Left hindlimb (tissue), 1 donor: Measurements from ENCODE around the gene WDR53.
"Not testable (repeated sequence)": the region's sequence is repeated elsewhere in the genome, so short reads cannot be mapped to it uniquely, and the experiment has no call there.

Experiments
- DNase-seq: peaks from one replicate; pipeline ENCODE4 v3.0.0-alpha.2; 2018

Gene WDR53

DNA sequence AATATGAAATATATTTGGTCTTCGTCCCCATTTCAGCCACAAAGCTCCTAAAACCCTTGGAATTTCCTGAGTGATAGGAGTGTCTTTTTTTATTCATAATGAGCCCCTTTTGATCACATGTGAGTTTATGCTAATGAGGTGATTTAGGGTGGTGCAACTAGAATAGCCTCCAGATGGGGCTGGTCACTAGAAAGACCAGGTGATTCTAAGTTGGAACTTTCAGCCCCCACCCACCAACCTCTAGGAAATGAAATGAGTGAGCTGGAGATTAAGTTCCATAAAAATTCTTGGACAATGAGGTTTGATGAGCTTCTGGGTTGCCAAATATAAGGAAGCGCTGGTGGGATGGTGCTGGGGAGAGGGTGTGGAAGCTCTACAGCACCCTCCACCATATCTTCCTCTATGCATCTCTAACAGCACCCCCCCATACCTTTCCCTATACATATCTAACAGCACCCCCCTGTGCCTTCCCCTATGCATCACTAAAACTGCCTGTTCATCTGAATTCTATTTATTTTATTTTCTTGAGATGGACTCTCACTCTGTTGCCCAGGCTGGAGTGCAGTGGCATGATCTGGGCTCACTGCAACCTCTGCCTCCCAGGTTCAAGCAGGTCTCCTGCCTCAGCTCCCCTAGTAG lies 51.1 kb downstream of the WDR53 start:
- DNase-seq: no peak

DNA sequence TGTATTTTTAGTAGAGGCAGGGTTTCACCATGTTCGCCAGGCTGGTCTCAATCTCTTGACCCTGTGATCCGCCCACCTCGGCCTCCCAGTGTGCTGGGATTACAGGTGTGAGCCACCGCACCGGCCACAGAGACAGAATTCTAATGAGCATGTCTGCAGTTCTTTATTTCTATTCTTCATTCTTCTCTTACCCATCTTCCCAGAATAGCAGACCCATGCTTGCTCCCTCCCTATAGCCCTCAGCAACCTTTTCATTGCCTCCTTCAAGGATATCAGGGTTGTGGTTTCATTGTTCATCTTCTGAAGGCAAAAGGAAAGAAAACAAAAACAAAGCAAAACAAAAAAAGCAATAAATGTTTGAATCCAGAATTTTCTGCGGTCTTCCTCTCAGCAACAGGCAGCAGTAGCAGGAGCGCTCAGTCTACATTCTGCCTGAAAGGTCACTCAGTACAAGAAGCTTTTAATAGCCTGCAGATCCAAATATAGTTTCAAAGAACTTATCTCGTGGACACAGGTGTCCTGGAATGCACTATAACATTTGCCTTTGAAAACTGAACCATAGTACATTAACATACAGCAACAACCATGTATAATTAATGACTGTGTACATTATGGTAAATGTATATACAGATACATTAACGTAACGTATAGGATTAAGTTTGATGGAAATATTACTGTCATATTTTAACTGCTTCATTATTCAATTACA lies 53.3 kb downstream of the WDR53 start, which contains the start of gene SMCO1:
Gene SMCO1 (minus strand): TSS at position 434 of the 709 bp plus-strand sequence. CDS start 137 bp downstream, at position 297.
- DNase-seq: no peak

DNA sequence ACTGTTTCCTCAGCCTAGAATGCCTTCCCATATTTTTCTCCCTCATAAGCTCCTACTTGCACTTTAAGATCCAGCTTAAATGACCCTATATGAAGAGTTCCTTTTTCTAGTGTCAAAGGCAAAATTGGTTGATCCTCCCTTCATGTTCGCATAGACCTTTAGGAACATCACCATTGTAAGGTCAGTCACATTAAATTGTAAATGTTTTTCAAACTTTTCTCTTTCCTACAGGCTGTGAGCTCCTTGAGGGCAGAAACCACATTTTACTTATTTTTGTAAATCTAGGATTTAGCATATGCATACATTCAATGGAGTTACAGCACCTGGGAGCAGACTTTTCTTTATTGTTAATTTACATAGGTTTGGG lies 54.0 kb downstream of the WDR53 start:
- DNase-seq: no peak

DNA sequence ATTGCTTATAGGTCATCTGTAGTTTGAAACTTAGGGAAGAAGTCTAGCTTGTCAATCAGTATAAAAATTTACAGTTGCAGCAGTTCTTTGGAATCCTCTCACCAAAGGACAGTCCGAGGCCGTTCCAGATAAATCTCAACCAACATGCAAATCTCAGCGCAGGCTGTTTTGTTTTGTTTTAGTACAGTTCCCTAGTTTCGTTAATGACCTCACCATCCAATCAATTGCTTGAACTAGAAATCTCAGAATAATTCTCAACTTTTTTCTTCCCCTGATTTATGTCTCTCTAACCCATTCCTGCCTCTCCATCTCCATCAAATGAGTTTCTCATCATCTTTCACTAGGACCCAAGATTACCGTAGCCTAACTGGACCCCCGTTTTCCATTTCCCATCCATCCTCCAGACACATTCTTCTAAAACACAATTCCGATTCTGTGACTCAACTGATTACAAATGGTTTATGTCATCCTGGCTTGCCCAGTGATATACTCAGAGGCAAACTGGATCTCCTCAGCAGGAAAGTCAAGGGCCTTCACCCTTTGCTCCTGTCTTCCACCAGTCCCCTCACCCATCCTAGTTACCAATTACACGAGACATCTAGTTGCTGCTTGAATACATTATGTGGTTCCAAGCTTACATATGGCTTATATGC lies 54.5 kb downstream of the WDR53 start:
- no peak for DNase-seq

DNA sequence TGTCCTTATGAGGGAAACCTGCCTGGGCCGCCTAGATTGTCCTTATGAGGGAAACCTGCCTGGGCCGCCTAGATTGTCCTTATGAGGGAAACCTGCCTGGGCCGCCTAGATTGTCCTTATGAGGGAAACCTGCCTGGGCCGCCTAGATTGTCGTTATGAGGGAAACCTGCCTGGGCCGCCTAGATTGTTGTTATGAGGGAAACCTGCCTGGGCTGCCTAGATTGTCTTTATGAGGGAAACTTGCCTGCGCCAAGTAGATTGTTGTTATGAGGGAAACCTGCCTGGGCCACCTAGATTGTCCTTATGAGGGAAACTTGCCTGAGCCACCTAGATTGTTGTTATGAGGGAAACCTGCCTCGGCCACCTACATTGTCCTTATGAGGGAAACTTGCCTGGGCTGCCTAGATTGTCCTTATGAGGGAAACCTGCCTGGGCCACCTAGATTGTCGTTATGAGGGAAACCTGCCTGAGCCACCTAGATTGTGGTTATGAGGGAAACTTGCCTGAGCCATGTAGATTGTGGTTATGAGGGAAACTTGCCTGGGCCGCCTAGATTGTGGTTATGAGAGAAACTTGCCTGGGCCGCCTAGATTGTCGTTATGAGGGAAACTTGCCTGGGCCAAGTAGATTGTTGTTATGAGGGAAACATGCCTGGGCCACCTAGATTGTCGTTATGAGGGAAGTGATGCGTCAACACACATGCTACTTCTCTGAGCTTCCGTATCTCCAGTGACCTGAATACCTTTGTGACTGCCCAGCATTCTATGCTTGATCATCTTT lies 56.5 kb downstream of the WDR53 start:
- DNase-seq: not testable (repeated sequence)

DNA sequence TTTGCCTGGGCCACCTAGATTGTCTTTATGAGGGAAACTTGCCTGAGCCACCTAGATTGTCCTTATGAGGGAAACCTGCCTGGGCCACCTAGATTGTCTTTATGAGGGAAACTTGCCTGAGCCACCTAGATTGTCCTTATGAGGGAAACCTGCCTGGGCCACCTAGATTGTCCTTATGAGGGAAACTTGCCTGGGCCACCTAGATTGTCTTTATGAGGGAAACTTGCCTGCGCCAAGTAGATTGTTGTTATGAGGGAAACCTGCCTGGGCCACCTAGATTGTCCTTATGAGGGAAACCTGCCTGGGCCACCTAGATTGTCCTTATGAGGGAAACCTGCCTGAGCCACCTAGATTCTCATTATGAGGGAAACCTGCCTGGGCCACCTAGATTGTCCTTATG lies 57.2 kb downstream of the WDR53 start:
- not testable (repeated sequence) for DNase-seq

DNA sequence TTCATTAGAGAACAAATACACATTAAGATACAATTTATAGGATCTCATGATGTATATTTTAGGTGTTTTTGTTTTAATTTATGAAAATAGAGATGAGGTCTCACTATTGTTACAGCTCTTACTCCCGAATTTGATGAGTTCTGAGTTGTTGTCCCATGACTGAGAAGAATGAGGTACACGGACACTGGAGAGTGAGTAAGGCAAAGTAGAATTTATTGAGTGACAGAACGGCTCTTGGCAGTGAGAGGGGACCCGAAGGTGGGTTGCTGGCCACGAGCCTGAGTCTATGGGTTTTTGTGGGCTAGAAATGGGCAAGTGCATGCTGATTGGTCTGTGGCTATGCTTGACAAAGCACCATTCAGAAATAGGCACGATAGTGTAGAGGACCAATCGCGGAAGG lies 61.7 kb downstream of the WDR53 start:
- DNase-seq: no peak

DNA sequence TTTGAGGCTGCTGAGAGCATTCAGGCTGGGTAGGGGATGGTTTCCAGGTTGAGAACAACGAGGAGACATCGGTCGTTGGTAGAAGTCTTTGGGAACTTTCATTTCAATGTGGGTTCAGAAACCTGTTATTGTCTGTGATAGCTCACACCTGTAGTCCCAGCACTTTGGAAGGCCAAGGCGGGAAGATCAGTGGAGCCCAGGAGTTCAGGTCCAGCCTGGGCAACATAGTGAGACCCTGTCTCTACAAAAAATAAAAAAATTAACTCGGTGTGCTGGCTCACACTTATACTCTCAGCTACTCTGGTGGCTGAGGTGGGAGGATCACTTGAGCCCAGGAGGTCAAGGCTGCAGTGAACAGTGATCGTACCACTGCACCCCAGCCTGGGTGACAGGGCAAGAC lies 63.8 kb downstream of the WDR53 start:
- DNase-seq: no peak
